ENCODE data around the gene ALKBH4. TPM values are rescaled to one million over a fixed set of nuclear protein-coding genes. Genes with fewer than 3 reads are reported as not detected.
A peak's percentile ranks its signal among the peaks of the same experiment; 100 is the strongest.

ALKBH4 gene
- total and polyA plus RNA-seq, 10 of the 15 experiments (the other 5 are each of a cell fraction or from before 2014, with no cell fraction given): 4.1 to 16.9 (median 11.3) TPM

DNA sequence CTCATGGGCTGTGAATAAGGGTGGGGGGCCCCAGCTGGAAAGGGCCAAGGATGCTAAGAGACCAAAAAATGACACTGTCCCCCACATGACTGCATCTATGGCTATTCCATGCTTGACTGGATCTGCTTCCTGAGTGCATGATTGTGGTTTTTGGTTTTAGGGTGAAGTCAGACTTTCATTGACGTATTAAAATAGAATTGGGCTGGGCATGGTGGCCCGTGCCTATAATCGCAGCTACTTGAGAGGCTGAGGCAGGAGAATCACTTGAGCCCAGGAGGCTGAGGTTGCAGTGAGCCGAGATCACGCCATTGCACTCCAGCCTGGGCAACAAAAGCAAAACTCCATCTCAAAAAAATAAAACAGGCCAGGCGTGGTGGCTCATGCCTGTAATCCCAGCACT lies 56.1 kb downstream of the ALKBH4 start (continued):
- TF ChIP-seq, protein P1, sequence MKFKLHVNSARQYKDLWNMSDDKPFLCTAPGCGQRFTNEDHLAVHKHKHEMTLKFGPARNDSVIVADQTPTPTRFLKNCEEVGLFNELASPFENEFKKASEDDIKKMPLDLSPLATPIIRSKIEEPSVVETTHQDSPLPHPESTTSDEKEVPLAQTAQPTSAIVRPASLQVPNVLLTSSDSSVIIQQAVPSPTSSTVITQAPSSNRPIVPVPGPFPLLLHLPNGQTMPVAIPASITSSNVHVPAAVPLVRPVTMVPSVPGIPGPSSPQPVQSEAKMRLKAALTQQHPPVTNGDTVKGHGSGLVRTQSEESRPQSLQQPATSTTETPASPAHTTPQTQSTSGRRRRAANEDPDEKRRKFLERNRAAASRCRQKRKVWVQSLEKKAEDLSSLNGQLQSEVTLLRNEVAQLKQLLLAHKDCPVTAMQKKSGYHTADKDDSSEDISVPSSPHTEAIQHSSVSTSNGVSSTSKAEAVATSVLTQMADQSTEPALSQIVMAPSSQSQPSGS (IDR thresholded peaks at IDR 0.05; ENCODE audit: low read length): peak; percentile 87
- TF ChIP-seq NFIC (IDR thresholded peaks at IDR 0.05; ENCODE audit: low read depth, low read length) (peak; percentile 89), EP300 (IDR thresholded peaks at IDR 0.05; ENCODE audit: borderline replicate concordance in 1 of 2, control insufficient read depth in 1 of 2, low read depth in 2 of 2, low read length in 2 of 2) (peak; percentile 62 to 81; a peak in 3 of 4 replicates), BHLHE40 (IDR thresholded peaks at IDR 0.05; ENCODE audit: borderline replicate concordance in 1 of 2, low read depth in 2 of 2, low read length in 1 of 2) (peak; percentile 76 to 95), EED (IDR thresholded peaks at IDR 0.05; ENCODE audit: low read depth) (peak; percentile 89), BCL11A (IDR thresholded peaks at IDR 0.05; ENCODE audit: low read depth, low read length) (peak; percentile 62), POU2F2 (IDR thresholded peaks at IDR 0.05; ENCODE audit: borderline replicate concordance, low read depth, low read length) (peak; percentile 32; the same call in 1 of the 3 replicates), MTA3 (IDR thresholded peaks at IDR 0.05; ENCODE audit: borderline replicate concordance, low read length) (0 out of 2 replicates have a peak, but pooled peaks have one; percentile 60), ZNF217 (IDR thresholded peaks at IDR 0.05) (peak; percentile 77; the same call in 1 of the 2 replicates), SMARCA5 (IDR thresholded peaks at IDR 0.05) (peak; percentile 50), MEF2B (IDR thresholded peaks at IDR 0.05; ENCODE audit: partially characterized antibody, poor library complexity, severe bottlenecking) (peak; percentile 69), MLLT1 (IDR thresholded peaks at IDR 0.05) (peak; percentile 79), RUNX3 (IDR thresholded peaks at IDR 0.05; ENCODE audit: low read length) (peak; percentile 97), RAD51 (IDR thresholded peaks at IDR 0.05) (peak; percentile 73; the same call in 1 of the 2 replicates), MTA2 (IDR thresholded peaks at IDR 0.05; ENCODE audit: low read depth) (peak; percentile 75), PML (IDR thresholded peaks at IDR 0.05; ENCODE audit: low read length) (peak; percentile 35; the same call in 1 of the 2 replicates)
- TF ChIP-seq, protein P2, sequence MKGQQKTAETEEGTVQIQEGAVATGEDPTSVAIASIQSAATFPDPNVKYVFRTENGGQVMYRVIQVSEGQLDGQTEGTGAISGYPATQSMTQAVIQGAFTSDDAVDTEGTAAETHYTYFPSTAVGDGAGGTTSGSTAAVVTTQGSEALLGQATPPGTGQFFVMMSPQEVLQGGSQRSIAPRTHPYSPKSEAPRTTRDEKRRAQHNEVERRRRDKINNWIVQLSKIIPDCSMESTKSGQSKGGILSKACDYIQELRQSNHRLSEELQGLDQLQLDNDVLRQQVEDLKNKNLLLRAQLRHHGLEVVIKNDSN (IDR thresholded peaks at IDR 0.05; ENCODE audit: borderline replicate concordance, extremely low read length, insufficient read depth, low read depth, low read length): peak; percentile 60
- TF ChIP-seq, protein P3, sequence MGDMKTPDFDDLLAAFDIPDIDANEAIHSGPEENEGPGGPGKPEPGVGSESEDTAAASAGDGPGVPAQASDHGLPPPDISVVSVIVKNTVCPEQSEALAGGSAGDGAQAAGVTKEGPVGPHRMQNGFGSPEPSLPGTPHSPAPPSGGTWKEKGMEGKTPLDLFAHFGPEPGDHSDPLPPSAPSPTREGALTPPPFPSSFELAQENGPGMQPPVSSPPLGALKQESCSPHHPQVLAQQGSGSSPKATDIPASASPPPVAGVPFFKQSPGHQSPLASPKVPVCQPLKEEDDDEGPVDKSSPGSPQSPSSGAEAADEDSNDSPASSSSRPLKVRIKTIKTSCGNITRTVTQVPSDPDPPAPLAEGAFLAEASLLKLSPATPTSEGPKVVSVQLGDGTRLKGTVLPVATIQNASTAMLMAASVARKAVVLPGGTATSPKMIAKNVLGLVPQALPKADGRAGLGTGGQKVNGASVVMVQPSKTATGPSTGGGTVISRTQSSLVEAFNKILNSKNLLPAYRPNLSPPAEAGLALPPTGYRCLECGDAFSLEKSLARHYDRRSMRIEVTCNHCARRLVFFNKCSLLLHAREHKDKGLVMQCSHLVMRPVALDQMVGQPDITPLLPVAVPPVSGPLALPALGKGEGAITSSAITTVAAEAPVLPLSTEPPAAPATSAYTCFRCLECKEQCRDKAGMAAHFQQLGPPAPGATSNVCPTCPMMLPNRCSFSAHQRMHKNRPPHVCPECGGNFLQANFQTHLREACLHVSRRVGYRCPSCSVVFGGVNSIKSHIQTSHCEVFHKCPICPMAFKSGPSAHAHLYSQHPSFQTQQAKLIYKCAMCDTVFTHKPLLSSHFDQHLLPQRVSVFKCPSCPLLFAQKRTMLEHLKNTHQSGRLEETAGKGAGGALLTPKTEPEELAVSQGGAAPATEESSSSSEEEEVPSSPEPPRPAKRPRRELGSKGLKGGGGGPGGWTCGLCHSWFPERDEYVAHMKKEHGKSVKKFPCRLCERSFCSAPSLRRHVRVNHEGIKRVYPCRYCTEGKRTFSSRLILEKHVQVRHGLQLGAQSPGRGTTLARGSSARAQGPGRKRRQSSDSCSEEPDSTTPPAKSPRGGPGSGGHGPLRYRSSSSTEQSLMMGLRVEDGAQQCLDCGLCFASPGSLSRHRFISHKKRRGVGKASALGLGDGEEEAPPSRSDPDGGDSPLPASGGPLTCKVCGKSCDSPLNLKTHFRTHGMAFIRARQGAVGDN (IDR thresholded peaks at IDR 0.05): peak; percentile 92

All from GM12878 (cell line).